A549 (cell line): ENCODE data around the gene DHRS7B. TPM values are rescaled to one million over a fixed set of nuclear protein-coding genes. Genes with fewer than 3 reads are reported as not detected.

Experiments
- ATAC-seq, 2 experiments: fragments of 200-7000 bp in 1 of 2; fragments of >200 bp in 1 of 2; cut with Nextera tagmentation in 1 of 2; cut with Tn5 transposase in 1 of 2; 3 replicates each; pipeline versions ENCODE4 v1.8.0 to v1.9.1; 2018 to 2020; ENCODE audit warnings: mild to moderate bottlenecking in 1 of 2, moderate library complexity in 1 of 2
- CTCF ChIA-PET: fragments of 300-600 bp; sonication (Branson Sonifier 250); formaldehyde crosslinking; extraction: SDS; loops from one replicate; lab custom pipeline; 2021; ENCODE audit warnings: antibody characterized with exemption, inconsistent platforms; lab: Yijun Ruan, JAX
- POLR2A ChIA-PET: fragments of 350-600 bp; formaldehyde crosslinking; extraction: SDS; loops from one replicate; lab custom pipeline; 2021; ENCODE audit warnings: antibody characterized with exemption, inconsistent platforms; lab: Yijun Ruan, JAX
- DNase-seq, 2 experiments: peaks; one replicate each; pipeline versions ENCODE4 v3.0.0 to v3.0.0-alpha.2; 2011 to 2016; ENCODE audit warnings: low read depth in 1 of 2, low spot score in 1 of 2
- FAIRE-seq: peaks from 2 replicates; lab custom pipeline; 2011; peaks lifted over from hg19 to GRCh38; lab: Jason Lieb, UNC
- H3K27ac ChIP-seq, 2 experiments: fragments of >200 bp; sonication (Bioruptor Twin); formaldehyde crosslinking; 3 replicates each; pipeline ENCODE4 v1.5.1; 2016 to 2017
- H3K4me1 ChIP-seq: fragments of >200 bp; sonication (Bioruptor Twin); formaldehyde crosslinking; 3 replicates; pipeline ENCODE4 v1.6.1; 2016
- H3K4me2 ChIP-seq: fragments of >200 bp; sonication (Bioruptor Twin); formaldehyde crosslinking; 3 replicates; pipeline ENCODE4 v1.6.1; 2016
- H3K4me3 ChIP-seq: fragments of >200 bp; sonication (Bioruptor Twin); formaldehyde crosslinking; 3 replicates; pipeline ENCODE4 v1.5.1; 2016
- H3K9me3 ChIP-seq: fragments of >200 bp; sonication (Bioruptor Twin); formaldehyde crosslinking; 3 replicates; pipeline ENCODE4 v1.6.1; 2016
- ATOH8 ChIP-seq: fragments of 250-450 bp; sonication (Bioruptor Pico); IDR thresholded peaks from 2 replicates; pipeline ENCODE4 v1.5.0; 2020; ENCODE audit warnings: low read depth, mild to moderate bottlenecking, moderate library complexity
- CBX8 ChIP-seq: fragments of 200-600 bp; sonication (generic); IDR thresholded peaks from 2 replicates; pipeline ENCODE4 v1.6.1; 2016
- CEBPB ChIP-seq, 2 experiments: fragments of >200 bp in 1 of 2; sonication (Bioruptor Twin) in 1 of 2; formaldehyde crosslinking in 1 of 2; IDR thresholded peaks; 2 replicates each; pipeline ENCODE4 v1.6.1; 2012 to 2016
- CHD4 ChIP-seq: fragments of 200-600 bp; sonication (generic); IDR thresholded peaks from 2 replicates; pipeline ENCODE4 v1.6.1; 2016; ENCODE audit warnings: antibody characterized with exemption, mild to moderate bottlenecking, borderline replicate concordance
- EHF ChIP-seq: fragments of 250-450 bp; sonication (Bioruptor Pico); IDR thresholded peaks from 2 replicates; pipeline ENCODE4 v1.5.0; 2020; ENCODE audit warnings: mild to moderate bottlenecking
- FOSL2 ChIP-seq, 2 experiments: fragments of 450-650 bp in 1 of 2; fragments of >200 bp in 1 of 2; sonication (Bioruptor Twin) in 1 of 2; formaldehyde crosslinking; IDR thresholded peaks; 2 replicates each; pipeline versions ENCODE4 v1.5.0 to v1.6.1; 2016 to 2020; ENCODE audit warnings: mild to moderate bottlenecking in 1 of 2, moderate library complexity in 1 of 2
- FOXS1 ChIP-seq: fragments of 250-450 bp; sonication (Bioruptor Pico); IDR thresholded peaks from 2 replicates; pipeline ENCODE4 v1.5.0; 2020; ENCODE audit warnings: mild to moderate bottlenecking, moderate library complexity
- HDAC2 ChIP-seq: fragments of 200-600 bp; sonication (generic); IDR thresholded peaks from 2 replicates; pipeline ENCODE4 v1.6.1; 2016
- HES2 ChIP-seq: fragments of >200 bp; sonication (Bioruptor Twin); formaldehyde crosslinking; IDR thresholded peaks from 2 replicates; pipeline ENCODE4 v1.6.1; 2016
- HEYL ChIP-seq: fragments of 250-450 bp; sonication (Bioruptor Pico); IDR thresholded peaks from 2 replicates; pipeline ENCODE4 v1.8.0; 2021; ENCODE audit warnings: mild to moderate bottlenecking, moderate library complexity
- HMGXB4 ChIP-seq: fragments of 250-450 bp; sonication (Bioruptor Pico); IDR thresholded peaks from 2 replicates; pipeline ENCODE4 v1.5.0; 2021; ENCODE audit warnings: mild to moderate bottlenecking, moderate library complexity, borderline replicate concordance
- HOXB13 ChIP-seq: fragments of 250-450 bp; sonication (Bioruptor Pico); IDR thresholded peaks from 2 replicates; pipeline ENCODE4 v1.5.0; 2020; ENCODE audit warnings: low read depth, mild to moderate bottlenecking, moderate library complexity
- JUNB ChIP-seq: fragments of >200 bp; sonication (Bioruptor Twin); formaldehyde crosslinking; IDR thresholded peaks from 2 replicates; pipeline ENCODE4 v1.6.1; 2016
- KDM5A ChIP-seq: fragments of 200-600 bp; sonication (generic); IDR thresholded peaks from 2 replicates; pipeline ENCODE4 v1.6.1; 2016; ENCODE audit warnings: antibody characterized with exemption, mild to moderate bottlenecking
- MAX ChIP-seq: IDR thresholded peaks from 2 replicates; pipeline ENCODE4 v1.6.1; 2012
- NFE2L2 ChIP-seq: fragments of 150-350 bp; conservative IDR thresholded peaks from 2 replicates; pipeline ENCODE4 v1.6.1; 2014; ENCODE audit warnings: low read length
- NPAS2 ChIP-seq: fragments of 250-450 bp; sonication (Bioruptor Pico); IDR thresholded peaks from 2 replicates; pipeline ENCODE4 v1.8.0; 2022; ENCODE audit warnings: mild to moderate bottlenecking, moderate library complexity, borderline replicate concordance
- PBX3 ChIP-seq: IDR thresholded peaks from 2 replicates; pipeline ENCODE4 v1.6.1; 2012
- POLR2A ChIP-seq: IDR thresholded peaks from 2 replicates; pipeline ENCODE4 v1.6.1; 2012; ENCODE audit warnings: mild to moderate bottlenecking, low read length
- RARB ChIP-seq: fragments of 250-450 bp; sonication (Bioruptor Pico); IDR thresholded peaks from 2 replicates; pipeline ENCODE4 v1.8.0; 2021; ENCODE audit warnings: mild to moderate bottlenecking, moderate library complexity
- RCOR1 ChIP-seq: fragments of 150-350 bp; IDR thresholded peaks from 2 replicates; pipeline ENCODE4 v1.6.1; 2014; ENCODE audit warnings: antibody characterized with exemption, low read length, low read depth
- SMC3 ChIP-seq: fragments of >200 bp; sonication (Bioruptor Twin); formaldehyde crosslinking; IDR thresholded peaks from 3 replicates; pipeline ENCODE4 v1.6.1; 2018; ENCODE audit warnings: inconsistent platforms
- SREBF2 ChIP-seq: fragments of 450-650 bp; IDR thresholded peaks from 2 replicates; pipeline ENCODE4 v1.6.1; 2014; ENCODE audit warnings: mild to moderate bottlenecking, moderate library complexity
- TP53 ChIP-seq: fragments of 250-450 bp; sonication (Bioruptor Pico); IDR thresholded peaks from 2 replicates; pipeline ENCODE4 v1.5.0; 2021; ENCODE audit warnings: mild to moderate bottlenecking, moderate library complexity
- USF2 ChIP-seq: fragments of 450-650 bp; IDR thresholded peaks from 2 replicates; pipeline ENCODE4 v1.6.1; 2014; ENCODE audit warnings: antibody characterized with exemption
- WGBS: methylation state at CpG from one replicate; pipeline ENCODE4 v1.1.6; 2017; ENCODE audit errors: missing lambda C conversion rate; 5-methylcytosine and 5-hydroxymethylcytosine counted together
- polyA plus RNA-seq, 4 experiments: library from polyadenylated mRNA; depleted of rRNA in 3 of 4; stranded (reverse); fragments of >200 nt; fragmentation: RNase III in 1 of 4; extraction: RNeasy Plus Mini Kit Qiagen cat#74134 plus additional on column Dnase treatment in 1 of 4; gene quantifications; 2 replicates in 3 of 4; 3 replicates in 1 of 4; pipeline ENCODE4 v1.2.3, GENCODE V29; 2011 to 2017

DHRS7B gene
- polyA plus RNA-seq, 2 of the 4 experiments (the other 2 are of a cell fraction): 23.6 to 25.4 TPM

GRCh38 chr17:21193031-21193430, 66.3 kb downstream of the DHRS7B start:
- Histone ChIP-seq H3K9me3 (no peaks in the 10 kb centered on the region), H3K27ac (no peak overlapping the region), H3K4me3 (no peak overlapping the region), H3K4me2 (no peak overlapping the region), H3K4me1 (no peaks in the 10 kb centered on the region)
- FAIRE-seq: no peak
- ATAC-seq: no peak
- 79% methylated on average over 5 of the region's 5 CpGs for WGBS
- DNase-seq: no peak
- CTCF ChIA-PET: interaction anchor here (0.7 to 3.2 kb wide), 6 partner anchors 15 to 133 kb away, joined by 3 to 10 read pairs (median 6); partner anchors contain the start of gene TMEM11
- POLR2A ChIA-PET: no interaction called here
- TF ChIP-seq RCOR1: no peak
- no peak for TF ChIP-seq NFE2L2
- no peak for TF ChIP-seq CEBPB (IDR thresholded peaks at IDR 0.05)
- no peak for TF ChIP-seq CBX8
- no peak for TF ChIP-seq JUNB
- no peak for TF ChIP-seq SREBF2
- no peak for TF ChIP-seq PBX3
- no peak for TF ChIP-seq HES2
- TF ChIP-seq, all 56 proteins: peak for 0

- ChIA-PET CTCF (interaction anchor here (1.0 to 3.2 kb wide), 4 partner anchors 19 to 317 kb away, joined by 4 to 10 read pairs (median 6); partner anchors contain the start of gene TMEM11), POLR2A (no interaction called here)
- Histone ChIP-seq H3K4me3 (no peak overlapping the region), H3K4me2 (no peak overlapping the region), H3K27ac (no peak overlapping the region), H3K4me1 (no peaks in the 10 kb centered on the region), H3K9me3 (no peaks in the 10 kb centered on the region)
- FAIRE-seq (no peak), DNase-seq (no peak), ATAC-seq (no peak)
- WGBS: 74% methylated on average over 8 of the region's 8 CpGs
- TF ChIP-seq NFE2L2: no peak
These were observed 67.5 kb downstream of the DHRS7B start for GRCh38 chr17:21194226-21194625.

GRCh38 chr17:21194703-21195102, 67.9 kb downstream of the DHRS7B start:
- ChIA-PET CTCF (interaction anchor here (1.0 to 3.2 kb wide), 4 partner anchors 19 to 317 kb away, joined by 3 to 10 read pairs (median 5); partner anchors contain the start of gene TMEM11), POLR2A (no interaction called here)
- DNase-seq: no peak
- Histone ChIP-seq H3K4me2 (no peak overlapping the region), H3K9me3 (no peaks in the 10 kb centered on the region), H3K27ac (no peak overlapping the region), H3K4me1 (no peaks in the 10 kb centered on the region), H3K4me3 (no peak overlapping the region)
- 93% methylated on average over 5 of the region's 5 CpGs for WGBS
- TF ChIP-seq NPAS2 (no peak), PBX3 (no peak), CHD4 (no peak), NFE2L2 (no peak), USF2 (no peak), TP53 (no peak), SREBF2 (no peak), KDM5A (no peak), EHF (CRISPR knock-in tag) (no peak), FOXS1 (CRISPR knock-in tag) (no peak), MAX (no peak), POLR2A (no peak), HDAC2 (no peak), RARB (CRISPR knock-in tag) (no peak), FOSL2 (IDR thresholded peaks at IDR 0.05) (no peak), FOSL2 (CRISPR knock-in tag; IDR thresholded peaks at IDR 0.05) (no peak), ATOH8 (no peak), HOXB13 (CRISPR knock-in tag) (no peak), HMGXB4 (CRISPR knock-in tag) (no peak), HEYL (no peak), SMC3 (no peak)
- FAIRE-seq: no peak
- ATAC-seq: no peak
